GM21737 (cell line): ENCODE results near the gene OR6B2.

Experiments used
- ATAC-seq: cut with Tn5 transposase; IDR thresholded peaks from one replicate; pipeline ENCODE4 v1.9.1; 2021; ENCODE audit warnings: mild to moderate bottlenecking, moderate library complexity; ENCODE audit not compliant: unreplicated experiment

OR6B2 gene

DNA sequence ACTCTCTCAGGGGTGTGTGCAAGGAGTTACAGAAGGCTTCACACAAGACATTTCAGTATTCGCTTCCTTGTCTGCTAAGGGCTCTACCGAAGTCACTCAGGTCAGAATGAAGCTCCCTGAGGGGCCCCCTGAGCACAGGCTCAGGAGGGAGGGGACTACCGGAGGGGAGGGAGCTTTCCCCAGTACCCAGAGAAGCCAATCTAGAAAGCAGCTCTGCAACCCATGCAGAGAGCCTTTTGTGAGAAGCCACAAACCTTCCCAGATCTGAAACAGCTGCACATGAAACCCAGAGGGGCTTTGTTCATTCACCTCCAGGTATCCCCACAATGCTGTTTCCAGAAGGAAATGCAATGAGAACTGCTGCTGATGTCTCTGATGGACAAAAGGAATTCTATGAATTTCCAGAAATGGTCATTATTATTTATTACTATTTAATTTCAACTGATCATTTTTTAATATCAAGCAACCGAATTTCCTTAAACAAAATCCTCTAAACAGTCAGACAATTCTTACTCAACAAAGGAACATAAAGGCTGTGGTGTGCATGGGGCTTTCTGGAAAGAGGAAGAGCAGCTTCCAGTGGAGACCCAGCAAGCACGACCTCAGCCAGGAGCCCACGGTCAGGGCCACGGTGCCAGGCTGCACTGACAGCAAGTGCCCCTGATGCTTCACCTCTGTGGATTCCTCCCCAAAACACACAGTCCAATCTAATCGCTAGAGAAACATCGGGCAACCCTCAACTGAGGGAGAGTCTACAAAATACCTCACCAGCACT, 47.0 kb downstream of the OR6B2 start:
- no peak for ATAC-seq
